ENCODE data around the gene OR4D9. TPM values are rescaled to one million over a fixed set of nuclear protein-coding genes. Genes with fewer than 3 reads are reported as not detected.
A peak's percentile ranks its signal among the peaks of the same experiment; 100 is the strongest.

The OR4D9 gene
- polyA plus RNA-seq, 2 donors = not detected

DNA sequence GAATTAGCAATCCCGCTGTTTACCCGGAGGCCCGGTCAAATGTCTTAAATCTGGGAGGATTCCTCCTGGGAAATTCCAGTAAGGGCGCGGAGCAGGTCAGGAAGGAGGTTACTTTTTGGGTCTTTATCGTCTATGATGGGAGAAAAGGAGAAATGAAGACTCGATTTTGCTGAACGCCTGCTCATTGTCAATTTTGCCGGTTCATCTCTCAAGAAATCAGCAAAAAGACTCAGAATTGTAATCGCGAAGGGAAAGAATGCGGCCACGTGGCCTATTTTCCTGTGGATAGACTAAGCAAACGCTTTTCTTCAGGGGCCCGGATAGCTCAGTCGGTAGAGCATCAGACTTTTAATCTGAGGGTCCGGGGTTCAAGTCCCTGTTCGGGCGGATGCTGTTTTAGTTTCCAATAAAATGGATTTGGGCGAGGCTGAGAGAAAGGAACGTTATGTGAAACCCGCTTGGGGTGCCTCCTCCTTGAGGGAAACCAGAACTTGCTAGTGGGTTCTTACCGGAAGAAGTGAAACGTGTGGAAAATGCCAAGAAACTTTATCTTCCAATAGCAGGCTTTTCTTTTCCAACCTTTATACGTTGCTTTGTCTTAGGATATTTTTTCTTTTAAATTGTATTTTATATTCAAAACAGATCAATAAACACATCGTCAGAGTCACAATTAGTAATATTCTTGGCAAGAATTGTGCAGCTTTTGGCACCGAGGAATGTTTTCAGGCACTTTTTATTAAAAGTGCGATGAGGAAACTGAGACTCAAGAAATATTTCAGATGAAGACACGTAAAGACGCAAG lies 45.0 kb downstream of the OR4D9 start:
- H3K27ac ChIP-seq (ENCODE audit: low read depth in 2 of 2, low read length in 1 of 2) = peak overlapping the region; percentile 6 to 73
- peak overlapping the region in 1 of 2 donors; percentile 37 for H3K4me3 ChIP-seq (ENCODE audit: low read depth in 1 of 2, low read length in 2 of 2)
- no peaks in the 10 kb centered on the region for H3K9me3 ChIP-seq (ENCODE audit: control insufficient read depth in 2 of 2, insufficient read depth in 1 of 2, low read depth in 1 of 2, low read length in 1 of 2)
- H3K4me1 ChIP-seq (ENCODE audit: control insufficient read depth in 2 of 2, insufficient read depth in 2 of 2, low read length in 1 of 2) = no peaks in the 10 kb centered on the region
- no peaks in the 10 kb centered on the region for H3K36me3 ChIP-seq (ENCODE audit: control insufficient read depth in 2 of 2, insufficient read depth in 2 of 2, low read length in 1 of 2)
- H3K27me3 ChIP-seq (ENCODE audit: control insufficient read depth in 1 of 2, insufficient read depth in 2 of 2, low read length in 2 of 2) = no peaks in the 10 kb centered on the region
- 12 to 14% methylated on average over 30 of the region's 30 CpGs for WGBS, 2 donors

DNA sequence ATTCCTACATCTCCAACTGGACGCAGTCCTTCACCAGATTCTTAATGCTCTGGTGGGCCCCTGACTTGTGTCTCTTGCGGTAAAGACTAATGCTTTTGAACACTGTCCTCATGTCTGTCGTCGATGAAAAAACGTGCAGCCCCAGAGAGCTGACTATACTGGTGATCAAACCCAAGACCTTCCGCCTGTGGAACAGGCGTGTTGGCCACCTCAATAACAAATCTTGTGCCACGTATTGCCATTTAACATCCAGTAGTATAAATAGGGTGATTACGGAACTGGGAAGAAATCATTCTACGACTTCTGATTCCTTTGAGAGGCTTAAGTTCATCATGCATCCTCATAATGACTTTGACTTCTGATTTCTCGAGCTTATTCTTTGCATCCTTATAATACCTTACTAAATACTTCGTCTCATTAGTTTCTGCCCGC lies 45.6 kb downstream of the OR4D9 start:
- 23 to 26% methylated on average over 13 of the region's 13 CpGs for WGBS, 2 donors
- H3K27ac ChIP-seq (ENCODE audit: low read depth in 2 of 2, low read length in 1 of 2) = peak overlapping the region; percentile 6 to 73

DNA sequence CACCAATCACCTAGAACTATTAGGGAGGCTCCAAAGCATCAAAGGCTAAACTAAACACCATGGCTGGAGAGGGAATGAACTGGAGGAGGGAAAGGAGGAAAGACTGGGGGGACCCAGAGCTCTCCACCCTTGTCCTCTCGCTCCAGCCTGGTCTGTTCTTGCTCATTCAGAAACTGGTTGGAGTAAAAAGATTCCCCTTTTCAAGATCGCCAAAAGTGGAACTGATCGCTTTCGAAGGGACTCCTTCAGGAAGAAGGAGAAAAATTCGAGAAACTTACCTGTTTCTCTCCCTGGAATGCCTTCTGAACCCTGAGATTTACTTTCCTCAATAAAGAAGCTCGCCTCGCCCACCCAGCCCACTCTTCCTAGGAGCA lies 46.9 kb downstream of the OR4D9 start:
- 69 to 71% methylated on average over 7 of the region's 7 CpGs for WGBS, 2 donors
- no peaks in the 10 kb centered on the region for H3K9me3 ChIP-seq (ENCODE audit: control insufficient read depth in 2 of 2, insufficient read depth in 1 of 2, low read depth in 1 of 2, low read length in 1 of 2)
- H3K4me3 ChIP-seq (ENCODE audit: low read depth in 1 of 2, low read length in 2 of 2) = no peak overlapping the region
- H3K27me3 ChIP-seq (ENCODE audit: control insufficient read depth in 1 of 2, insufficient read depth in 2 of 2, low read length in 2 of 2) = no peaks in the 10 kb centered on the region
- no peaks in the 10 kb centered on the region for H3K36me3 ChIP-seq (ENCODE audit: control insufficient read depth in 2 of 2, insufficient read depth in 2 of 2, low read length in 1 of 2)
- H3K27ac ChIP-seq (ENCODE audit: low read depth in 2 of 2, low read length in 1 of 2) = no peak overlapping the region
- no peaks in the 10 kb centered on the region for H3K4me1 ChIP-seq (ENCODE audit: control insufficient read depth in 2 of 2, insufficient read depth in 2 of 2, low read length in 1 of 2)

More for the DNA sequence above, 45.6 kb downstream of the OR4D9 start:
- Histone ChIP-seq H3K4me1 (ENCODE audit: control insufficient read depth in 2 of 2, insufficient read depth in 2 of 2, low read length in 1 of 2) (no peaks in the 10 kb centered on the region), H3K27me3 (ENCODE audit: control insufficient read depth in 1 of 2, insufficient read depth in 2 of 2, low read length in 2 of 2) (no peaks in the 10 kb centered on the region), H3K4me3 (ENCODE audit: low read depth in 1 of 2, low read length in 2 of 2) (peak overlapping the region in 1 of 2 donors; percentile 3), H3K9me3 (ENCODE audit: control insufficient read depth in 2 of 2, insufficient read depth in 1 of 2, low read depth in 1 of 2, low read length in 1 of 2) (no peaks in the 10 kb centered on the region), H3K36me3 (ENCODE audit: control insufficient read depth in 2 of 2, insufficient read depth in 2 of 2, low read length in 1 of 2) (no peaks in the 10 kb centered on the region)

DNA sequence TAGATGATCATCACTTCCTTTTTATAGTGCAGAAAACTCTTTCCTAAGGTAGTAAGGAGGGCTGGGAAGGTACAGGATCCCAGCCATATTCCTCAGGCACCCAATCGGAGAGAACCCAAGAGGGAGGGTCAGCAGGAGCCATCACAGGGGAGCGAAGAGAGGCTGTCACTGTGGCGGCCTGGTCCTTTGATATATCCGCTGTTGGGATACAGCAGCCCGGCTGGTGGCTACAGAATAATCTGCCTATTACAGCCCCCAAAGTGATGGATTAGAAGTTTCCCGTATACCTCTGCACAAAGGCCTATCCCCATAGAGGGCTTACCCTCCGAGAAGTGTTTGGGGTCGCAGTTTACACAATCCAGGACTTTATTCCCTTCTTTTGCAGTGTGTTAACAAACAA lies 48.5 kb downstream of the OR4D9 start:
- Histone ChIP-seq H3K36me3 (ENCODE audit: control insufficient read depth in 2 of 2, insufficient read depth in 2 of 2, low read length in 1 of 2) (no peaks in the 10 kb centered on the region), H3K9me3 (ENCODE audit: control insufficient read depth in 2 of 2, insufficient read depth in 1 of 2, low read depth in 1 of 2, low read length in 1 of 2) (no peaks in the 10 kb centered on the region), H3K27ac (ENCODE audit: low read depth in 2 of 2, low read length in 1 of 2) (peak overlapping the region in 1 of 2 donors; percentile 51), H3K27me3 (ENCODE audit: control insufficient read depth in 1 of 2, insufficient read depth in 2 of 2, low read length in 2 of 2) (no peaks in the 10 kb centered on the region), H3K4me3 (ENCODE audit: low read depth in 1 of 2, low read length in 2 of 2) (peak overlapping the region in 1 of 2 donors; percentile 74), H3K4me1 (ENCODE audit: control insufficient read depth in 2 of 2, insufficient read depth in 2 of 2, low read length in 1 of 2) (no peaks in the 10 kb centered on the region)
- 55 to 56% methylated on average over 8 of the region's 8 CpGs for WGBS, 2 donors

DNA sequence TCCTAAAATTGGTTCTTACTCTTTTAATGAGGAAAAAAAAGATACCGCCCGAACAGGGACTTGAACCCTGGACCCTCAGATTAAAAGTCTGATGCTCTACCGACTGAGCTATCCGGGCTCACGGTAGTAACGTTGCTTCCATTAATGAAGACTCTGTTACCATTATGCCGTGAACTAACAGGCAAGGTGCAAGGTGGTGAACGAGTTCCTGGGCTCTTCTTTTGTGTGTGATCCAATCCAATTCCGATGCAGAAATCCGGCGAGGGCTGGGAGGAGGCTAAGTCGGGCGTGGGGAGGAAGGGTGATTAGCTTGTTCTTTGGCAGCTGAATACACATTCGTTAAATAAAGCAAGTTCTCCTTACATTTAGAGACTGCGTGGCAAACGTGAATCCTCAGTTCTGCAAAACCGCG lies 49.0 kb downstream of the OR4D9 start:
- H3K4me3 ChIP-seq (ENCODE audit: low read depth in 1 of 2, low read length in 2 of 2) = peak overlapping the region; percentile 69 to 74
- 0 to 1% methylated on average over 18 of the region's 18 CpGs for WGBS, 2 donors
- H3K27me3 ChIP-seq (ENCODE audit: control insufficient read depth in 1 of 2, insufficient read depth in 2 of 2, low read length in 2 of 2) = no peaks in the 10 kb centered on the region
- H3K9me3 ChIP-seq (ENCODE audit: control insufficient read depth in 2 of 2, insufficient read depth in 1 of 2, low read depth in 1 of 2, low read length in 1 of 2) = no peaks in the 10 kb centered on the region
- H3K4me1 ChIP-seq (ENCODE audit: control insufficient read depth in 2 of 2, insufficient read depth in 2 of 2, low read length in 1 of 2) = no peaks in the 10 kb centered on the region
- H3K27ac ChIP-seq (ENCODE audit: low read depth in 2 of 2, low read length in 1 of 2) = peak overlapping the region; percentile 93 to 97
- H3K36me3 ChIP-seq (ENCODE audit: control insufficient read depth in 2 of 2, insufficient read depth in 2 of 2, low read length in 1 of 2) = no peaks in the 10 kb centered on the region

DNA sequence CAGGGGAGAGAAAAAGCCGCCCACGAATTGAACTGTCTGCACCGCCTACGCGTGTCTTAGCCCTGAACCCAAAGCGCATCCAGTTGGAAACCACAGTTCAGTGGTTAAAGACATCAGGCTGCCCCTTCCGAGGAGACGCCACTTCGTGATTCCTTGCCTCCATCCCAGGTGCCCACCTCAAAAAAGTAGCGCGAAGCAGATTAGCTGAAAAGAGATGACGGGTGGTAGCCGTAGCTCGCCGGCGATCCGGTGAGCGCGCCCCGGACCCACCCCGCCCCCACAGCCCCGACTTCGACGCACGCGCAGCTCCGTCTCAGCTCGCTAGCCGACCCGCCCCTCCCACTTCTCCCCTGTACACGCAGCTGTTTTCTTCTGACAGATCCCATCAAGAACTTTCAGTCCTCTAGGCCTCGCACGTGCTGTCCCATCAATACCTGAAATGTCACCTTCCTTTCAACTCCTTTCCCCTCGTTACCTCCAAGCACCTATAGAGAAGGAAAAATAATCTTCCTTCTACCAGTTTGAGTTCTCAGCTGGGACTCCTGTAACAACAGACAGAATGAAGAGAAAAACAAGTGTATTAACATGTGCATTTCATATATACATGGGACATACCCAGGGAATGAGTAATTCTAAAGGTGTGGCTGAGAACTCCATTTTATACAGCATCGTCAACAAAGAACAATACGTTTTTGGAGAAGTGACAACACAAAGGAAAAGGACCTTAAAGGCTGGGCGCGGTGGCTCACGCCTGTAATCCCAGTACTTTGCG lies 49.5 kb downstream of the OR4D9 start:
- Histone ChIP-seq H3K9me3 (ENCODE audit: control insufficient read depth in 2 of 2, insufficient read depth in 1 of 2, low read depth in 1 of 2, low read length in 1 of 2) (no peaks in the 10 kb centered on the region), H3K27ac (ENCODE audit: low read depth in 2 of 2, low read length in 1 of 2) (peak overlapping the region; percentile 93 to 97), H3K4me1 (ENCODE audit: control insufficient read depth in 2 of 2, insufficient read depth in 2 of 2, low read length in 1 of 2) (peaks cover 0 to 1% of the 10 kb centered on the region in 2 donors), H3K27me3 (ENCODE audit: control insufficient read depth in 1 of 2, insufficient read depth in 2 of 2, low read length in 2 of 2) (no peaks in the 10 kb centered on the region), H3K36me3 (ENCODE audit: control insufficient read depth in 2 of 2, insufficient read depth in 2 of 2, low read length in 1 of 2) (no peaks in the 10 kb centered on the region), H3K4me3 (ENCODE audit: low read depth in 1 of 2, low read length in 2 of 2) (peak overlapping the region; percentile 69 to 74)
- WGBS, 2 donors = 3% methylated on average over 40 of the region's 40 CpGs

DNA sequence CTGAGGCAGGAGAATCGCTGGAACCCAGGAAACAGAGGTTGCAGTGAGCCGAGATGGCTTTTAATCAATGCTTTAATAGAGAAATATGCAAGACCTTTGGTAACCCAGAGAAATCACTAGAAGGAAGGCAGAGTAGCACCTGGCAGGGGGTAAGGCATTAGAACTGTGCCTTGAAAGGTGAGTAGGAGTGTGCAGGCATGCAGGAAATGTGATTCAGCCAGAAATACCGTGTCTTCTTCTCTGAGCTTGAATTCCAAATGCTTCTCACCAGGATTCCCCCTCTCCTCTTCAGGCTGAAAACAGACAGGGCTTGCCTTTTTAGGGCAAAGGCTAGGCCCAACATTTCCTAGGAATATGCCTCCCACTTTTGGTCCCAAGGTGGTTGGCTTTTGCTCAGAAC lies 51.0 kb downstream of the OR4D9 start:
- WGBS, 2 donors = 76 to 77% methylated on average over 3 of the region's 3 CpGs
- no peaks in the 10 kb centered on the region for H3K36me3 ChIP-seq (ENCODE audit: control insufficient read depth in 2 of 2, insufficient read depth in 2 of 2, low read length in 1 of 2)
- peaks cover 0 to 4% of the 10 kb centered on the region in 2 donors for H3K4me1 ChIP-seq (ENCODE audit: control insufficient read depth in 2 of 2, insufficient read depth in 2 of 2, low read length in 1 of 2)
- H3K27ac ChIP-seq (ENCODE audit: low read depth in 2 of 2, low read length in 1 of 2) = no peak overlapping the region
- H3K27me3 ChIP-seq (ENCODE audit: control insufficient read depth in 1 of 2, insufficient read depth in 2 of 2, low read length in 2 of 2) = no peaks in the 10 kb centered on the region
- H3K9me3 ChIP-seq (ENCODE audit: control insufficient read depth in 2 of 2, insufficient read depth in 1 of 2, low read depth in 1 of 2, low read length in 1 of 2) = no peaks in the 10 kb centered on the region
- H3K4me3 ChIP-seq (ENCODE audit: low read depth in 1 of 2, low read length in 2 of 2) = no peak overlapping the region

Other genes starting within 250 kb of the OR4D9 start
- not detected for gene OR5AN1, start 152.6 kb upstream of the OR4D9 start, polyA plus RNA-seq
- not detected for gene OR5A2, start 85.1 kb upstream of the OR4D9 start, polyA plus RNA-seq
- gene OR5A1, start 75.1 kb upstream of the OR4D9 start, polyA plus RNA-seq = not detected
- gene OR4D6, start 54.6 kb upstream of the OR4D9 start, polyA plus RNA-seq = not detected
- not detected for gene OR4D10, start 38.2 kb upstream of the OR4D9 start, polyA plus RNA-seq
- gene OR4D11, start 8.0 kb upstream of the OR4D9 start, polyA plus RNA-seq = not detected
- gene OSBP, start 104.2 kb downstream of the OR4D9 start, polyA plus RNA-seq = 10 to 100 TPM in 1 of 2 donors, 1 to 10 TPM in 1; 7.5 to 13.6 TPM
- gene PATL1, start 157.5 kb downstream of the OR4D9 start, polyA plus RNA-seq = 10 to 100 TPM in 1 of 2 donors, 1 to 10 TPM in 1; 7.3 to 12.6 TPM
- gene OR10V1, start 202.3 kb downstream of the OR4D9 start, polyA plus RNA-seq = not detected
- 10 to 100 TPM in 1 of 2 donors, 1 to 10 TPM in 1; 8.9 to 10.6 TPM for gene STX3, start 243.8 kb downstream of the OR4D9 start, polyA plus RNA-seq

Measured in esophagus (tissue), 2 donors.